ENCODE results near the gene NCAM2.
"Not testable (repeated sequence)": the region's sequence is repeated elsewhere in the genome, so short reads cannot be mapped to it uniquely, and the experiment has no call there.

Gene NCAM2

DNA sequence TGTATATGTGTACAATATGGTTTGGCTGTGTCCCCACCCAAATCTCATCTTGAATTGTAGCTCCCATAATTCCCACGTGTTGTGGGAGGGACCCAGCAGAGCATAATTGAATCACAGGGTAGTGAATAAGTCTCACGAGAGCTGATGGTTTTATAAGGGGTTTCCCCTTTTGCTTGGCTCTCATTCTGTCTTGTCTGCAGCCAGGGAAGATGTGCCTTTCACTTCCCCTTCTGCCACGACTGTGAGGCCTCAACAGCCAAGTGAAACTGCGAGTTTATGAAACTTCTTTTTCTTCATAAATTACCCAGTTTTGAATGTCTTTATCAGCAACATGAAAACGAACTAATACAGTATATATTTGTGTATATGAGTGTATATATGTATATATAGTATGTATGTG lies 406.1 kb downstream of the NCAM2 start:
- H3K27ac ChIP-seq (ENCODE audit: low read depth, low read length); H3K36me3 ChIP-seq (ENCODE audit: insufficient read depth, low read length); H3K4me3 ChIP-seq (ENCODE audit: low read depth, low read length); H3K79me2 ChIP-seq (ENCODE audit: control insufficient read depth, insufficient read depth, low read length, unreplicated experiment); H2AFZ ChIP-seq (ENCODE audit: low read length, unreplicated experiment); H3K27me3 ChIP-seq (ENCODE audit: insufficient read depth, low read length); H3K4me1 ChIP-seq (ENCODE audit: control insufficient read depth, insufficient read depth, low read length, unreplicated experiment): not testable (repeated sequence)

DNA sequence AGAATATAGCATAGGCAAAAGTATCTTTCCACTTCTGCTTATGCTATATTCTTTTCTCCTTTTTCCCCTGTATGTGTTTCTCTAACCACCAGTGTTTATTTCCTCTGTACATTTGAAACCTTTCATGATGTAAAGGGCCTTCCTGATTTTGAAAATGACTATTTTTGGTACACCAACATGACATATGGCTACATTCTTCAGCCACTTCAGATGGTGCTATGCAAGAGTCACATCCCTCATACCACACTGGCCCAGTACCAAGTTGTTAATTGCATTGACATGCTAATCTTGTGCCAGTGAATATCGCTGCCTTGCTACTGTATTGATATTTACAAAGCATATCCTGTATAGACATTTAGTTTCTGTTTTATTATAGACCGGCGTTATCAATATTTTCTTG lies 408.7 kb downstream of the NCAM2 start:
- Histone ChIP-seq H3K36me3 (ENCODE audit: insufficient read depth, low read length) (no peaks in the 10 kb centered on the region), H3K4me1 (ENCODE audit: control insufficient read depth, insufficient read depth, low read length, unreplicated experiment) (no peaks in the 10 kb centered on the region), H3K27ac (ENCODE audit: low read depth, low read length) (no peak overlapping the region), H3K4me3 (ENCODE audit: low read depth, low read length) (no peak overlapping the region), H3K79me2 (ENCODE audit: control insufficient read depth, insufficient read depth, low read length, unreplicated experiment) (no peaks in the 10 kb centered on the region), H3K27me3 (ENCODE audit: insufficient read depth, low read length) (no peaks in the 10 kb centered on the region), H2AFZ (ENCODE audit: low read length, unreplicated experiment) (no peak overlapping the region)

- H3K4me3 ChIP-seq (ENCODE audit: low read depth, low read length): no peak overlapping the region
- H3K79me2 ChIP-seq (ENCODE audit: control insufficient read depth, insufficient read depth, low read length, unreplicated experiment): no peaks in the 10 kb centered on the region
- H3K27me3 ChIP-seq (ENCODE audit: insufficient read depth, low read length): no peaks in the 10 kb centered on the region
- H3K27ac ChIP-seq (ENCODE audit: low read depth, low read length): no peak overlapping the region
- no peaks in the 10 kb centered on the region for H3K4me1 ChIP-seq (ENCODE audit: control insufficient read depth, insufficient read depth, low read length, unreplicated experiment)
- no peak overlapping the region for H2AFZ ChIP-seq (ENCODE audit: low read length, unreplicated experiment)
- no peaks in the 10 kb centered on the region for H3K36me3 ChIP-seq (ENCODE audit: insufficient read depth, low read length)
Observed at GRCh38 chr21:21412096-21412495, 413.9 kb downstream of the NCAM2 start.

- Histone ChIP-seq H3K36me3 (ENCODE audit: insufficient read depth, low read length) (no peaks in the 10 kb centered on the region), H3K27me3 (ENCODE audit: insufficient read depth, low read length) (no peaks in the 10 kb centered on the region), H3K27ac (ENCODE audit: low read depth, low read length) (no peak overlapping the region), H3K79me2 (ENCODE audit: control insufficient read depth, insufficient read depth, low read length, unreplicated experiment) (no peaks in the 10 kb centered on the region), H3K4me3 (ENCODE audit: low read depth, low read length) (no peak overlapping the region), H2AFZ (ENCODE audit: low read length, unreplicated experiment) (no peak overlapping the region), H3K4me1 (ENCODE audit: control insufficient read depth, insufficient read depth, low read length, unreplicated experiment) (no peaks in the 10 kb centered on the region)
Observed at GRCh38 chr21:21415741-21416140, 417.5 kb downstream of the NCAM2 start.

DNA sequence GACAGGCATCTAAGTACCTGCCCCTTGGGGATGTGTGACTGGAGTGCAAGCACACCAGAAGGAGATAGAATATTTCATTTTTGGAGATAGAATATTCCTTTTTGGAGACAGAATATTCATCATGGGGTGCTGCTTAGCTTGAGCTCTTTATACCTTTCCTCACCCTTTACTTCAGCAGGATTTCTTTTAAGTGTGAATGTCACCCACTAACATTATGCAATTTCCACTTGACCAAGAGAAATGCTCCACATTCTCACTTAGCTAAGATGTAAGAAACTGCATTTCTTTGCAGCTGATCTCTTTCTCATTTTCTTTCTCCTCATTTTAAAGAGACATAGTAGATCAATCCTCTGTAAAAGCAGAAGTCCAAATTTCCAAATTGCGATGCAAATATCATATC lies 436.7 kb downstream of the NCAM2 start:
- H3K27me3 ChIP-seq (ENCODE audit: insufficient read depth, low read length): no peaks in the 10 kb centered on the region
- no peak overlapping the region for H3K27ac ChIP-seq (ENCODE audit: low read depth, low read length)
- no peaks in the 10 kb centered on the region for H3K4me1 ChIP-seq (ENCODE audit: control insufficient read depth, insufficient read depth, low read length, unreplicated experiment)
- H2AFZ ChIP-seq (ENCODE audit: low read length, unreplicated experiment): no peak overlapping the region
- no peaks in the 10 kb centered on the region for H3K79me2 ChIP-seq (ENCODE audit: control insufficient read depth, insufficient read depth, low read length, unreplicated experiment)
- H3K36me3 ChIP-seq (ENCODE audit: insufficient read depth, low read length): no peaks in the 10 kb centered on the region
- H3K4me3 ChIP-seq (ENCODE audit: low read depth, low read length): no peak overlapping the region

- no peaks in the 10 kb centered on the region for H3K36me3 ChIP-seq (ENCODE audit: insufficient read depth, low read length)
- peak overlapping the region; percentile 61 for H3K27ac ChIP-seq (ENCODE audit: low read depth, low read length)
- peak overlapping the region; percentile 63; the same call in 1 of the 2 replicates for H3K4me3 ChIP-seq (ENCODE audit: low read depth, low read length)
- no peaks in the 10 kb centered on the region for H3K27me3 ChIP-seq (ENCODE audit: insufficient read depth, low read length)
- no peaks in the 10 kb centered on the region for H3K4me1 ChIP-seq (ENCODE audit: control insufficient read depth, insufficient read depth, low read length, unreplicated experiment)
- H2AFZ ChIP-seq (ENCODE audit: low read length, unreplicated experiment): peak overlapping the region; percentile 73
- no peaks in the 10 kb centered on the region for H3K79me2 ChIP-seq (ENCODE audit: control insufficient read depth, insufficient read depth, low read length, unreplicated experiment)
Observed at GRCh38 chr21:21436012-21436534, 437.9 kb downstream of the NCAM2 start.

- Histone ChIP-seq H3K4me3 (ENCODE audit: low read depth, low read length) (no peak overlapping the region), H3K79me2 (ENCODE audit: control insufficient read depth, insufficient read depth, low read length, unreplicated experiment) (no peaks in the 10 kb centered on the region), H2AFZ (ENCODE audit: low read length, unreplicated experiment) (no peak overlapping the region), H3K36me3 (ENCODE audit: insufficient read depth, low read length) (no peaks in the 10 kb centered on the region), H3K27ac (ENCODE audit: low read depth, low read length) (no peak overlapping the region), H3K4me1 (ENCODE audit: control insufficient read depth, insufficient read depth, low read length, unreplicated experiment) (no peaks in the 10 kb centered on the region), H3K27me3 (ENCODE audit: insufficient read depth, low read length) (no peaks in the 10 kb centered on the region)
Observed at GRCh38 chr21:21439761-21440160, 441.6 kb downstream of the NCAM2 start.

DNA sequence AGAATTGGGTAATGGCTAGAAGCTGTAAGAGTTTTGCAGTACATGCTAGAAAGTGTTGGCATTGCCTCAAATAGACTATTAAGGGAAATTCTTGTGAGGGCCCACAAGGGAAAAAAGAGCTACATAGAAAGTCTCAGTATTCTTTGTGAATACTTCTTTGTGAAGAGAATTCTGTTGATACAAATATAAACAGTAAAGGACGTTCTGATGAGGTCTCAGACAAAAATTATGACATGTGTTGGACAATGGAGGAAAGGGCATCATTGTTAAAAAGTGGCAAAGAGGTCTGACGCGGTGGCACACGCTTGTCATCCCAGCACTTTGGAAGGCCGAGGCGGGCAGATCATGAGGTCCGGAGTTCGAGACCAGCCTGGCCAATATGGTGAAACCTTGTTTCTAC lies 458.9 kb downstream of the NCAM2 start:
- Histone ChIP-seq H3K27me3 (ENCODE audit: insufficient read depth, low read length) (no peaks in the 10 kb centered on the region), H3K4me3 (ENCODE audit: low read depth, low read length) (no peak overlapping the region), H3K27ac (ENCODE audit: low read depth, low read length) (no peak overlapping the region), H3K79me2 (ENCODE audit: control insufficient read depth, insufficient read depth, low read length, unreplicated experiment) (no peaks in the 10 kb centered on the region), H3K36me3 (ENCODE audit: insufficient read depth, low read length) (no peaks in the 10 kb centered on the region), H2AFZ (ENCODE audit: low read length, unreplicated experiment) (no peak overlapping the region), H3K4me1 (ENCODE audit: control insufficient read depth, insufficient read depth, low read length, unreplicated experiment) (no peaks in the 10 kb centered on the region)

GRCh38 chr21:21458124-21458631 lies 460.0 kb downstream of the NCAM2 start:
- Histone ChIP-seq H3K27ac (ENCODE audit: low read depth, low read length) (no peak overlapping the region), H3K27me3 (ENCODE audit: insufficient read depth, low read length) (no peaks in the 10 kb centered on the region), H3K79me2 (ENCODE audit: control insufficient read depth, insufficient read depth, low read length, unreplicated experiment) (no peaks in the 10 kb centered on the region), H2AFZ (ENCODE audit: low read length, unreplicated experiment) (no peak overlapping the region), H3K36me3 (ENCODE audit: insufficient read depth, low read length) (no peaks in the 10 kb centered on the region), H3K4me1 (ENCODE audit: control insufficient read depth, insufficient read depth, low read length, unreplicated experiment) (no peaks in the 10 kb centered on the region), H3K4me3 (ENCODE audit: low read depth, low read length) (no peak overlapping the region)

- no peak overlapping the region for H2AFZ ChIP-seq (ENCODE audit: low read length, unreplicated experiment)
- no peak overlapping the region for H3K4me3 ChIP-seq (ENCODE audit: low read depth, low read length)
- H3K27ac ChIP-seq (ENCODE audit: low read depth, low read length): no peak overlapping the region
- no peaks in the 10 kb centered on the region for H3K4me1 ChIP-seq (ENCODE audit: control insufficient read depth, insufficient read depth, low read length, unreplicated experiment)
- no peaks in the 10 kb centered on the region for H3K36me3 ChIP-seq (ENCODE audit: insufficient read depth, low read length)
- H3K27me3 ChIP-seq (ENCODE audit: insufficient read depth, low read length): no peaks in the 10 kb centered on the region
- no peaks in the 10 kb centered on the region for H3K79me2 ChIP-seq (ENCODE audit: control insufficient read depth, insufficient read depth, low read length, unreplicated experiment)
Observed at GRCh38 chr21:21460979-21461378, 462.8 kb downstream of the NCAM2 start.

- Histone ChIP-seq H3K79me2 (ENCODE audit: control insufficient read depth, insufficient read depth, low read length, unreplicated experiment) (no peaks in the 10 kb centered on the region), H3K4me3 (ENCODE audit: low read depth, low read length) (no peak overlapping the region), H3K27ac (ENCODE audit: low read depth, low read length) (no peak overlapping the region), H3K27me3 (ENCODE audit: insufficient read depth, low read length) (no peaks in the 10 kb centered on the region), H3K36me3 (ENCODE audit: insufficient read depth, low read length) (no peaks in the 10 kb centered on the region), H2AFZ (ENCODE audit: low read length, unreplicated experiment) (no peak overlapping the region), H3K4me1 (ENCODE audit: control insufficient read depth, insufficient read depth, low read length, unreplicated experiment) (no peaks in the 10 kb centered on the region)
Observed at GRCh38 chr21:21463456-21463855, 465.2 kb downstream of the NCAM2 start.
